HG03460 (cell line): Measurements from ENCODE around the gene PROSER2.
A peak's percentile ranks its signal among the peaks of the same experiment; 100 is the strongest.
"Not testable (repeated sequence)": the region's sequence is repeated elsewhere in the genome, so short reads cannot be mapped to it uniquely, and the experiment has no call there.

Source experiments
- ATAC-seq: cut with Tn5 transposase; IDR thresholded peaks from one replicate; pipeline ENCODE4 v1.9.1; 2021; ENCODE audit not compliant: unreplicated experiment

Gene PROSER2

DNA sequence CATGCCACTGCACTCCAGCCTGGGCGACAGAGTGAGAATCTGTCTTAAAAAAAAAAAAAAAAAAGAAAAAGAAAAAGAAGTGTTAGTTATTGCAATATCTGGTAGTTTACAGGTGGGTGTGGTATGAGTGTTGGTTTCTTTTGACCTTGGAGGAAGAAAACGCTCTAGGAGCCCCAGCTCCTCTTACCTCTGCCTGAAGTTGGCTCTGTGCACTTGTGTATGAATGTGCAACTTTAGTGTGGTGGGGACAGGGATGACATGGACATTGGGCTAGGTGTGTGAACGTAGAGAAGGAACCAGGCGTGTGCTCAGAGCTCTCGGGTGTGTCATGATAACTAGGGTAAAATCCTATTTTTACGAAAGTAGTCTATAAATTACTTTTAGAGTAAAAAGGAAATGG lies 11.9 kb downstream of the PROSER2 start:
- ATAC-seq, result no peak

- ATAC-seq, result no peak
Measured at GRCh38 chr10:11835704-11836103, 12.5 kb downstream of the PROSER2 start.

DNA sequence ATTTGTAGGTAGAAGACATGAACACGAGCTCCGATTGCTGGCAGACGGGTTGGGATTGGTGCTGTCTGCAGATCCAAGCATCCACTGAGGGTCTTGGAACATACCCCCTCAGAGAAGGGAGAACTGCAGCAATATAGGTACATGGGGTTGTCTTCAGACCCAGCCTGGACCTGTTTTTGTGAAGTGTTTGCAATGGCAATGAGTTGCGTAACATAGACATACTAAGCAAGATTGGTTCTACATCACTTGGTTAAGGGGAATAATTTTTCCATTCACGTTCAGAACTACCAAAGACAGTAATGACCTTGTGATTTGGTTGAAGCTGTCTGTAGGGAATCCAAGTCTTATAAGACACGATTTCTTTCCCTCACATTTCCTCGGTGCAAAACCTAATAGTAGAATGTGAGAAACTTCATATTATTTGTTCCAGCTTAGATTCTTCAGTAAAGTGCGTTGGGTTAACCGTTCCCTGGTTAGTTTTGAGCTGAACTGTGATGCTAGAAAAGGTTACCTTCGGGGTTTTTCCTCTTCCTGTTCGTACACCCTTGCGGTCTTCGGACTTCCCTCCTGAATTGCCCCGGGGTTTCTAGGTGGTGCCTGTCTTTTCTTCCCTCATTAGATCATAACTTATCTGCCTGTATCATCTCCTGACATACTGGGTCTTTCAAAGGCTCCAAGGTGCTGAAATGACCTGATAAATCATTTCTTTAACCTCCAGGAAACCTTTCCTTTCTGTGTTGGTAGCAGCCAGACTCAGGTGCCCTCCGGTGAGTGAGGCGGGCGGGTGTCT lies 14.4 kb downstream of the PROSER2 start:
- ATAC-seq, result no peak

DNA sequence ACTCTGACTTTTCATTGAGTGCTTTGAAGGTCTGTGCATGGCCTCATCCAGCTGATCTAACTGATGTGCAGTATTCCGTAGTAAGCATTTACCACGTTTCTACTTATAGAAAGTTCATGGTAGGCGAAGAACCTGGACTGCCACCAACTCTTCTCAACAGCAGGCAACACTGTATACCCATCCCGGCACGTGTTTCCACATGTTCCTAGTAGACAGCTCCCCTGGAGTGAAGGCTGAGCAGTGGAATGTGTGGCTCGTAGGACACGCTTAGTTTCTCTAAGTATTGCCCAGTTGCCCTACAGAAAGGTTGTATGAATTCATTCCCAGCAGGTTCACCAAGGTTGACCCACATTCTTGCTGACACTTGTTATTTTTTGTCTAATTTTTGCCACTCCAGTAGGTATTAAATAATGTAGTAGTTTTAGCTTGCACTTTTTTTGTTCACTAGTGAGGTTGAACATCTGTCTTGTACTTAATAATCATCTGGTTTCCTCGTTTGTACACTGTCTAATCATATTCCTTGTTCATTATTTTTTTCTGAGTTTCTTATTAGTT lies 15.2 kb downstream of the PROSER2 start:
- ATAC-seq, result no peak

DNA sequence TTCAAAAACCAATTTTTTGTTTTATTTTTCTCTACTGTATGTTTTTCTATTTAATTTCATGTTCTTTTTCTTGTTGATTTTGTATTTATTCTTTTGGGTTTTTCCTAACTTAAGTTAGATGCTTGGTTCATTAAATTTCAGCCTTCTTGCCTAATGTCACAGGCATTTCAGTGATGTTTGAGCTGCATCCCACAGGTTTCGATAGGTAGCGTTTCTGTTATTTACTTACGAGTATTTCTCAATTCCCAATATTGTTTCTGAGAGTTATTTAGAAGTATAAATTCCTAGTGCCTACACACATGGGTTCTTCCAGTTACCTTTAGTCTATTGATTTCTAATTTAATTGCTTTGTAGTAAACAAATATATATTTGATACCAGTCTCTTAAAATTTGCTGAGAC lies 18.2 kb downstream of the PROSER2 start:
- ATAC-seq, result no peak

DNA sequence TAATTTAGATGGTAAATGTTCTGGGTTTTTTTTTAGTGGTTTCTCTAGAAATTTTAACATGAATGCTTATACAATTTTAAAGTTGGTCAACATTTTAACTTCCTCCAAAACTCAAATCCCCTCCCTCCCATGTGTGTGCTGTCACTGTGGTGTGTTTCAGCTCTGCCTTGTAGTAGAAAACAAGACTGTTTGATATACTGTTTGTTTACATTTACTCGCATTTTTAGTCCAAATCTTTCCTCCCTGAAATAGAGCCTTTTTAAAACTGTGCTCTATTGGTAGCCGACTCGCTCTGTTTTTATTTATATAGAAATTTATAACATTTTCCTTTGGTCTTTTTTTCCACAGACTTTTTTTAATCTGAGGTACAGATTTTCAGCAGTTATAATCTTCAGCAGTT lies 19.3 kb downstream of the PROSER2 start:
- no peak for ATAC-seq

DNA sequence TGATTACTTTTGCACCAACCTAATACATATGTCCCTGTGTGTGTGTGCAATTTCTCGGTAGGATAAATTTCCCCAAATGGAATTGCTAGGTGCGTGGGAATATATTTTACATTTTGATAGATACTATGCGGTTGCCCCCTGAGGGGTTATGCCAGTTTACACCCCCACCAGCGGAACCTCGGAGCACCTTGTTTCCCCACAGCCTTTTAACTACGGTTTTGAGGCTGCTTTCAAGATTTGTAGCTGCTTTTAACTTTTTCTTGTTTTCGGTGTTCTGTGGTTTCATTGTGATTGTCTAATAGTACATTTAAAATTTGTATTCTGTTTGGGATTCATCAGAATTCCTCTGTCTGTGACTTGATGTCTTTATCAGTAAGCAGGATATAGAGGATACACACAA lies 22.0 kb downstream of the PROSER2 start:
- no peak for ATAC-seq

DNA sequence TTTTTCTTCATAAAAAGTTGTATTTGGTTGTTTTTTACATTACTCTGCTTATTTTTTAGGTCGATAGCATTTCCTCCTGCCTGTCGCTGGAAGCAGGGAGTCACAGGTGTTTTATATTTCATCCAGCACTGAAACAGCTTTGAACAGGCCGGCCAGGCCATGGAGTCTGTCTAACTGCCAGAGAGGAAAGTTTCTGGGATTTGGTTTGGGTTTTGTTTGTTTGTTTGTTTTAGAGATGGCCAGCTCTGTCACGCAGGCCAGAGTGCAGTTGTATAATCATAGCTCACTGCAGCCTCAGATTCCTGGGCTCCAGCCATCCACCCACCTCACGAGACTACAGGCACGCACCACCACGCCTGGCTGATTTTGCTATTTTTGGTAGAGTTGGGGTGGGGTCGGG lies 23.4 kb downstream of the PROSER2 start:
- ATAC-seq, result no peak

DNA sequence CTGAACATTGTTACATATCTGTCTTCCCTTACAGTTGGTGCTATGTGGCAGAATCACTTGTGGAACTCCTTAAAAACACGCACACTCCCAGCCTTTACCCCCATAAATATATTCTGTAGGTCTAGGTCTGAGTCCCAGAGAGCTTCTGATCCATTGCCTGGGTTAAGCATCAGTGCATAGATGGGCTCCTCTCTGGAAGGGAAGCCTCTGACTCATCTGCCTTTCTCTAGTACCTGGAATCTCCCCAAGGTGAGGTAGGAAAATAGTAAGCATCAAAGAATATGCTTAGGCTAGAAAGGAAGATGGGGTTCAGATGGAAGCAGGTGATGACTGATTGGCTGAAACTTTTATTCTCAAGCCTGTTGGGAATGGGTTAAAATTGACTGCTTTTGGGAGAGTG lies 26.1 kb downstream of the PROSER2 start:
- no peak for ATAC-seq

DNA sequence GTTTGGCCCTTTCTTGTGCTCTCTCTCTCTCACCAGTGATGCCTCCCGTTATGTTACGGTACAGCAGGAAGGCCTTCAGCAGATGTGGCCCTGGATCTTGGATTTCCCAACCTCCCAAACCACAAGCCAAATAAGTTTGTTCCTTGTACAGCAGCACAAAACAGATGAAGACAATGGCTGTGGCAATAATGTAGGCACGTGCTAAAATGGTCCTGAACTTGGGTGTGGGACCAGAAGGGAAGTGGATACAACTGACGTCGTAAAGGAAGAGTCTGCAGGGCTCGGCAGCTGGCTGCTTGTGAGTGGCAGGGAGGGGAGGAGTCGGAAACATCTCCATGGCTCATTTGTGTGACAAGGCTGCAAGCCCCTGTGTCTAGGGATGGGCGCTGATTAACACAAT lies 26.8 kb downstream of the PROSER2 start:
- no peak for ATAC-seq

DNA sequence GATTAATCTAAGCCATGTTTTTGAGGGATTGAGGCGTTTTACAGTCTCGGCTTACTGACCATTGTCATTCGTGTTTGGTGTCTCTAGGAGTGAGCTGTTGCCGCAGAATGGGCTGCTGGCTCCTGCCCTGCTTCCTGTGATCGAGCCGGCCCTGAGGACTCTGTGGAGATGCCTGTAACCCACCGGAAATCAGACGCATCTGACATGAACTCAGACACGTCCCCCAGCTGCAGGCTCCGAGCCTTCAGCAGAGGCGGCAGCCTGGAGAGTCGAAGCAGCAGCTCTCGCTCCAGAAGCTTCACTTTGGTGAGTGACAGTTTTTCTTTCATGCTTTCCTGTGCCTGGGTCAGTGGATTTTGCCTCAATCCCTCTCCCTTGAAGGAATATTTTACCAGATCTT lies 28.8 kb downstream of the PROSER2 start:
- no peak for ATAC-seq

GRCh38 chr10:11852637-11853036 lies 29.5 kb downstream of the PROSER2 start:
- not testable (repeated sequence) for ATAC-seq

DNA sequence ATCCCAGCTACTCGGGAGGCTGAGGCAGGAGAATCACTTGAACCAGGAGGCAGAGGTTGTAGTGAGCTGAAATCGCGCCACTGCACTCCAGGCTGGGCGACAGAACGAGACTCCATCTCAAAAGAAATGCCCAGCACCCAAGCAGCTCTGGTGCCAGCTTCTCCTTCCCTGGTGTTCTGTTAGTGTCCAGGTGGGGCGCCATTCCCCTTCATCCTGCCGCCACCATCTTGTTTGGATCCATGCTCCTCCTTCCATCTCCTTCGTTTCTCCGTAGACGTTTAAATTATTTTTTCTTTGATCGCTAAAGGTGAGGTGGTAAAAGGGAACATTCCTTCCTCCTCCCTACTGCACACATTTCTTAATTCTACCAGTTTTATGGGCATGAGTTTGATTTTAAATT lies 30.3 kb downstream of the PROSER2 start:
- no peak for ATAC-seq

DNA sequence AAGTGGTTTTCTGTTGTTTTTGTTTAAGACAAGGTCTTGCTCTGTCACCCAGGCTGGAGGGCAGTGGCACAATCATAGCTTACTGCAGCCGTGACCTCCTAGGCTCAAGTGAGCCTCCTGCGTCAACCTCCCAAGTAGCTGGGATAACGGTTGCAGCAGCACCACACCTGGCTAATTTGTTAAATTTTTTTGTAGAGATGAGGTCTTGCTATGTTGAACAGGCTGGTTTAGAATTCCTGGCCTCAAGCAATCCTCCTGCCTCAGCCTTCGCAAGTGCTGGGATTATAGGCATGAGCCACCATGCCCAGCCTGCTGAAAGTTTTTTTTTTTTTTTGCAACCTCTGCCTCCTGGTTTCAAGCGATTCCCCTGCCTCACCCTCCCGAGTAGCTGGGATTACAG lies 31.1 kb downstream of the PROSER2 start:
- ATAC-seq, result no peak

- no peak for ATAC-seq
Measured at GRCh38 chr10:11856089-11856488, 32.9 kb downstream of the PROSER2 start.

GRCh38 chr10:11856678-11857077 lies 33.5 kb downstream of the PROSER2 start:
- no peak for ATAC-seq

DNA sequence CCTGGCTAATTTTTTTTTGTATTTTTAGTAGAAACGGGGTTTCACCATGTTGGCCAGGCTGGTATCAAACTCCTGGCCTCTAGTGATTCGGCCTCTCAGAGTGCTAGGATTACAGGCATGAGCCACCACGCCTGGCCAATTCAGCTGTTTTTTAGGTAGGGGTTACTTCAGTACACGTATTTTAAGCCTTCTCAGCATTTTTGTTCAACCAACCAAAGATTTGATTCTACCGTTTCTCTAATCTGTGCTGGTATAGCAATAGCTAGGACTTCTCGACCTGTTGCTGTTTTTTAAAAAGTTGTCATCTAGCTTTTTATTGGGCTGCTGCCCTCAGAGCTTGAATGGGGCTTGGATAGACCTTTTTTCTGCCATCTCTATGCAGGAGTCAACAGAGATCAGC lies 34.9 kb downstream of the PROSER2 start:
- no peak for ATAC-seq

- ATAC-seq, result no peak
Measured at GRCh38 chr10:11861341-11861740, 38.2 kb downstream of the PROSER2 start.

DNA sequence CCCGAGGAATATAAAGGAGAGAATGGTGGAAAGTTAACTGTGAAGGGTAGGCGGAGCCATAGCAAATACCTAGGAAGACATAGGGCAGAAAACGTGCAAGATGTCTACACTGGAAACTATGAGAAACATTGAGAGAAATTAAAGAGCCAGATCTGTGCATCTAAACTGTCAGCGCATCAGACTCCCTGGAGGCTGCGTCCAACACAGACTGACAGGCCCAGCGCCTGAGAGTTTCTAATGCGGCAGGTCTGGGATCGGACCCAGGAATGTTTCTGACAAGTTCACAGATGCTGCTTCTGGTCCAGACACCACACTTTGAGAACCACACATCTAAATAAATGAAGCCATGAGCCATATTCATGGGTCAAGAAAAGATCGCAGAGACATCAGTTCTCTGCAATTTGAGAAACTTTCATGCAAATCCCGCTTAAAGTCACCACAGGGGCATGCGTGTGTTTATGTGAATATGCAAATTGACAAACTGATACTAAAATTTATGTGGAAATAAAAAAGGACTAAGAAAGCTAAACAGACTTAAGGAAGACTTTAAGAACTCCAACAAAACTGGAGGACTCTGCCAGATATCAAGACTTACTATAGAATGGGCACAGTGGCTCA lies 38.8 kb downstream of the PROSER2 start:
- ATAC-seq, result no peak

- peak; percentile 97 for ATAC-seq
Measured at GRCh38 chr10:11863353-11864109, 40.4 kb downstream of the PROSER2 start.

DNA sequence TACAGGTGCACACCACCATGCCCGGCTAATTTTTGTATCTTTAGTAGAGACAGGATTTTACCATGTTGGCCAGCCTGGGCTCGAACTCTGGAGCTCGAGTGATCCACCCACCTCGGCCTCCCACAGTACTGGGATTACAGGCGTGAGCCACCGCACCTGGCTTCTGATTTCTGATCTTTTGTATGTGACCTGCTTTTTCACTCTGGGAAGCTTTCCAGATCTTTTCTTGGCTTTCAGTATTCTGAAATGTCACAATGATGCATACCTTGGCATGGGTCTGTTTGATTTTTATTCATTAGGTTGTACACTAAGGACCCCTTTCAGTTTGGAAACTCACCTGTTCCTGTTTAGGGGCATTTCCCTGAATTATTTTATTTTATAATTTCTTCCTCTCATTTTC lies 41.6 kb downstream of the PROSER2 start:
- ATAC-seq, result no peak

- no peak for ATAC-seq
Measured at GRCh38 chr10:11865561-11865960, 42.4 kb downstream of the PROSER2 start.
